H9 (cell line): ENCODE measurements around the gene DACH1. TPM values are rescaled to one million over a fixed set of nuclear protein-coding genes. Genes with fewer than 3 reads are reported as not detected.

Source experiments
- DNase-seq: peaks from one replicate; pipeline ENCODE4 v3.0.0-alpha.2; 2017
- H2AFZ ChIP-seq: one replicate; pipeline ENCODE4 v1.6.1; 2013; ENCODE audit warnings: mild to moderate bottlenecking, low read length, control low read depth, moderate library complexity
- H2AK5ac ChIP-seq: 2 replicates; pipeline ENCODE4 v1.6.1; 2013; ENCODE audit warnings: low read length, control low read depth, mixed read lengths; ENCODE audit not compliant: insufficient read length
- H2BK120ac ChIP-seq: one replicate; pipeline ENCODE4 v1.6.1; 2013; ENCODE audit warnings: low read depth, mild to moderate bottlenecking, low read length, control low read depth, inconsistent platforms; ENCODE audit not compliant: poor library complexity, severe bottlenecking
- H2BK12ac ChIP-seq: 2 replicates; pipeline ENCODE4 v1.6.1; 2013; ENCODE audit warnings: low read length, control low read depth, mixed read lengths, low read depth; ENCODE audit not compliant: insufficient read length
- H2BK15ac ChIP-seq: 2 replicates; pipeline ENCODE4 v1.6.1; 2013; ENCODE audit warnings: low read depth, low read length, control low read depth
- H2BK20ac ChIP-seq: one replicate; pipeline ENCODE4 v1.6.1; 2013; ENCODE audit warnings: low read depth, mild to moderate bottlenecking, low read length, control low read depth, inconsistent platforms; ENCODE audit not compliant: poor library complexity, severe bottlenecking
- H2BK5ac ChIP-seq: 2 replicates; pipeline ENCODE4 v1.6.1; 2013; ENCODE audit warnings: low read length, control low read depth, mixed read lengths; ENCODE audit not compliant: insufficient read length
- H3K14ac ChIP-seq: 2 replicates; pipeline ENCODE4 v1.6.1; 2013; ENCODE audit warnings: low read length, control low read depth; ENCODE audit not compliant: insufficient read depth
- H3K18ac ChIP-seq: 2 replicates; pipeline ENCODE4 v1.6.1; 2013; ENCODE audit warnings: low read depth, mild to moderate bottlenecking, mixed read lengths, low read length, control low read depth; ENCODE audit not compliant: insufficient read length
- H3K23ac ChIP-seq: 2 replicates; pipeline ENCODE4 v1.6.1; 2013; ENCODE audit warnings: low read length, control low read depth, mixed read lengths, low read depth; ENCODE audit not compliant: insufficient read length
- H3K23me2 ChIP-seq: 2 replicates; pipeline ENCODE4 v1.6.1; 2013; ENCODE audit warnings: low read depth, mild to moderate bottlenecking, mixed read lengths, low read length, control low read depth; ENCODE audit not compliant: insufficient read length, poor library complexity, severe bottlenecking
- H3K27ac ChIP-seq: 2 replicates; pipeline ENCODE4 v1.5.1; 2013; ENCODE audit warnings: low read length, control low read depth, mixed read lengths, low read depth; ENCODE audit not compliant: insufficient read length
- H3K27me3 ChIP-seq: 2 replicates; pipeline ENCODE4 v1.6.1; 2013; ENCODE audit warnings: low read length, control low read depth, inconsistent platforms; ENCODE audit not compliant: insufficient read depth
- H3K4ac ChIP-seq: 2 replicates; pipeline ENCODE4 v1.6.1; 2013; ENCODE audit warnings: low read depth, mild to moderate bottlenecking, control low read depth, inconsistent platforms, low read length, moderate library complexity
- H3K4me1 ChIP-seq: 2 replicates; pipeline ENCODE4 v1.6.1; 2013; ENCODE audit warnings: low read length, control low read depth, inconsistent platforms; ENCODE audit not compliant: insufficient read depth
- H3K4me2 ChIP-seq: 2 replicates; pipeline ENCODE4 v1.6.1; 2013; ENCODE audit warnings: low read length, control low read depth, mixed read lengths; ENCODE audit not compliant: insufficient read length, insufficient read depth
- H3K56ac ChIP-seq: 2 replicates; pipeline ENCODE4 v1.6.1; 2013; ENCODE audit warnings: low read depth, mild to moderate bottlenecking, mixed read lengths, low read length, control low read depth; ENCODE audit not compliant: insufficient read length
- H3K79me1 ChIP-seq: 2 replicates; pipeline ENCODE4 v1.6.1; 2013; ENCODE audit warnings: low read depth, mild to moderate bottlenecking, moderate library complexity, low read length, control low read depth, inconsistent platforms; ENCODE audit not compliant: insufficient read depth, poor library complexity, severe bottlenecking
- H3K79me2 ChIP-seq: 2 replicates; pipeline ENCODE4 v1.6.1; 2013; ENCODE audit warnings: low read length, control low read depth, inconsistent platforms; ENCODE audit not compliant: insufficient read depth
- H3K9ac ChIP-seq: 2 replicates; pipeline ENCODE4 v1.6.1; 2013; ENCODE audit warnings: low read length, control low read depth, mixed read lengths; ENCODE audit not compliant: insufficient read length; ENCODE audit errors: extremely low read depth
- H3K9me3 ChIP-seq: one replicate; pipeline ENCODE4 v1.6.1; 2013; ENCODE audit warnings: low read depth, low read length, inconsistent platforms; ENCODE audit not compliant: control insufficient read depth
- H3T11ph ChIP-seq: one replicate; pipeline ENCODE4 v1.6.1; 2013; ENCODE audit warnings: mild to moderate bottlenecking, low read length, control low read depth, inconsistent platforms
- H4K20me1 ChIP-seq: one replicate; pipeline ENCODE4 v1.6.1; 2013; ENCODE audit not compliant: control insufficient read depth, insufficient read length, insufficient read depth
- H4K5ac ChIP-seq: 2 replicates; pipeline ENCODE4 v1.6.1; 2013; ENCODE audit warnings: low read depth, mild to moderate bottlenecking, mixed read lengths, low read length, control low read depth; ENCODE audit not compliant: insufficient read length
- H4K8ac ChIP-seq: replicated peaks from 2 replicates; pipeline ENCODE4 v1.6.1; 2013; ENCODE audit warnings: low read length, control low read depth, mixed read lengths, low read depth; ENCODE audit not compliant: insufficient read length
- H4K91ac ChIP-seq: 2 replicates; pipeline ENCODE4 v1.6.1; 2013; ENCODE audit warnings: low read depth, mild to moderate bottlenecking, moderate library complexity, mixed read lengths, low read length, control low read depth; ENCODE audit not compliant: insufficient read length
- H3K27ac Mint-ChIP-seq, 3 experiments: 2 replicates in 2 of 3; 3 replicates in 1 of 3; pipeline ENCODE4 v1.8.0; 2020 to 2021; ENCODE audit warnings: mixed read lengths in 3 of 3, mild to moderate bottlenecking in 1 of 3, moderate library complexity in 1 of 3
- H3K27me3 Mint-ChIP-seq: 2 replicates; pipeline ENCODE4 v1.8.0; 2021; ENCODE audit warnings: low read depth, mild to moderate bottlenecking, moderate library complexity, mixed read lengths
- H3K36me3 Mint-ChIP-seq, 3 experiments: 2 replicates in 2 of 3; 3 replicates in 1 of 3; pipeline ENCODE4 v1.8.0; 2020 to 2021; ENCODE audit warnings: low read depth in 3 of 3, mixed read lengths in 3 of 3; ENCODE audit not compliant: insufficient read depth in 1 of 3
- H3K4me1 Mint-ChIP-seq, 2 experiments: 2 replicates each; pipeline ENCODE4 v1.8.0; 2020; ENCODE audit warnings: mixed read lengths in 2 of 2
- H3K4me3 Mint-ChIP-seq, 2 experiments: 2 replicates in 1 of 2; 3 replicates in 1 of 2; pipeline ENCODE4 v1.8.0; 2020 to 2021; ENCODE audit warnings: mild to moderate bottlenecking in 2 of 2, mixed read lengths in 2 of 2, moderate library complexity in 1 of 2
- H3K9me3 Mint-ChIP-seq, 2 experiments: 2 replicates in 1 of 2; 3 replicates in 1 of 2; pipeline ENCODE4 v1.8.0; 2020; ENCODE audit warnings: mild to moderate bottlenecking in 2 of 2, mixed read lengths in 2 of 2, moderate library complexity in 1 of 2
- CTCF ChIP-seq: fragments of 200-600 bp; sonication (generic); conservative IDR thresholded peaks from 3 replicates; pipeline ENCODE4 v1.8.0; 2021; ENCODE audit warnings: antibody characterized with exemption, mild to moderate bottlenecking
- whole genome bisulfite sequencing: extraction: QIAGEN DNeasy Blood & Tissue Kit; methylation state at CpG from one replicate; pipeline ENCODE4 v1.1.7; 2013; ENCODE audit warnings: missing lambda C conversion rate, low lambda C conversion rate, mixed read lengths; ENCODE audit not compliant: insufficient read length; ENCODE audit errors: extremely low coverage; 5-methylcytosine and 5-hydroxymethylcytosine counted together
- total RNA-seq: library from RNA; stranded (reverse); gene quantifications from 2 replicates; pipeline ENCODE4 v1.2.1, GENCODE V29; 2021

DACH1 gene
- total RNA-seq, 1 experiment from 2014 or later, result not detected

- Mint-ChIP-seq H3K4me1 (peaks cover 0 to 4% of the 10 kb centered on the region in 2 experiments; a peak in 1 of 4 replicates), H3K36me3 (no peaks in the 10 kb centered on the region), H3K9me3 (no peaks in the 10 kb centered on the region), H3K4me3 (no peak overlapping the region), H3K27ac (no peak overlapping the region), H3K27me3 (no peaks in the 10 kb centered on the region)
- no peak overlapping the region for H4K5ac ChIP-seq
- H2AFZ ChIP-seq, result no peak overlapping the region
- no peaks in the 10 kb centered on the region for H3K27me3 ChIP-seq
- no peak overlapping the region for H2BK12ac ChIP-seq
- H4K91ac ChIP-seq, result no peak overlapping the region
- no peaks in the 10 kb centered on the region for H3K9me3 ChIP-seq
- H2BK20ac ChIP-seq, result no peak overlapping the region
- no peak overlapping the region for H3K56ac ChIP-seq
- no peak overlapping the region for H2BK15ac ChIP-seq
- H3T11ph ChIP-seq, result no peak overlapping the region
- H4K8ac ChIP-seq, result no peak overlapping the region
- no peak overlapping the region for H2BK120ac ChIP-seq
- H3K9ac ChIP-seq, result no peak overlapping the region
- no peaks in the 10 kb centered on the region for H4K20me1 ChIP-seq
- no peak overlapping the region for H3K4ac ChIP-seq
- no peak overlapping the region for H3K27ac ChIP-seq
- no peak overlapping the region for H3K18ac ChIP-seq
- H3K79me1 ChIP-seq, result no peaks in the 10 kb centered on the region
- no peak overlapping the region for H3K4me2 ChIP-seq
- no peak overlapping the region for H2BK5ac ChIP-seq
- WGBS, result no CpG with 5 or more reads among the region's 5 CpGs
- no peaks in the 10 kb centered on the region for H3K79me2 ChIP-seq
- no peak overlapping the region for H3K23ac ChIP-seq
- no peaks in the 10 kb centered on the region for H3K23me2 ChIP-seq
- H3K14ac ChIP-seq, result no peak overlapping the region
- no peak for DNase-seq
- H3K4me1 ChIP-seq, result no peaks in the 10 kb centered on the region
- no peak overlapping the region for H2AK5ac ChIP-seq
- TF ChIP-seq CTCF, result no peak
These were observed 279.2 kb downstream of the DACH1 start for GRCh38 chr13:71587817-71588216.
